Chondrocyte (in vitro differentiated cells): Measurements from ENCODE around the gene SLC29A3. TPM values are rescaled to one million over a fixed set of nuclear protein-coding genes. Genes with fewer than 3 reads are reported as not detected.

Experiments used
- DNase-seq: peaks from one replicate; pipeline ENCODE4 v3.0.0; 2021; ENCODE audit warnings: mixed read lengths, low spot score
- H3K27ac Mint-ChIP-seq: one replicate; pipeline ENCODE4 v1.8.0; 2021; ENCODE audit warnings: mild to moderate bottlenecking, moderate library complexity, mixed read lengths; ENCODE audit not compliant: unreplicated experiment
- H3K27me3 Mint-ChIP-seq: 2 replicates; pipeline ENCODE4 v1.8.0; 2021; ENCODE audit warnings: low read depth, mixed read lengths
- H3K36me3 Mint-ChIP-seq: 2 replicates; pipeline ENCODE4 v1.8.0; 2021; ENCODE audit warnings: low read depth, mixed read lengths
- H3K4me1 Mint-ChIP-seq: 2 replicates; pipeline ENCODE4 v1.8.0; 2021; ENCODE audit warnings: low read depth, mild to moderate bottlenecking, mixed read lengths
- H3K4me3 Mint-ChIP-seq: one replicate; pipeline ENCODE4 v1.8.0; 2021; ENCODE audit warnings: mild to moderate bottlenecking, moderate library complexity, mixed read lengths; ENCODE audit not compliant: unreplicated experiment
- H3K9me3 Mint-ChIP-seq: 2 replicates; pipeline ENCODE4 v1.8.0; 2021; ENCODE audit warnings: low read depth, mixed read lengths
- total RNA-seq: library from RNA; stranded (reverse); gene quantifications from 3 replicates; pipeline ENCODE4 v1.2.1, GENCODE V29; 2021
- TF ChIP-seq, protein P1 (sequence below): fragments of 200-600 bp; sonication (generic); IDR thresholded peaks from 2 replicates; pipeline ENCODE4 v1.5.0; 2021; ENCODE audit warnings: antibody characterized with exemption, mild to moderate bottlenecking, moderate library complexity

The SLC29A3 gene
- total RNA-seq, 1 donor from 2014 or later = 3.8 TPM

DNA sequence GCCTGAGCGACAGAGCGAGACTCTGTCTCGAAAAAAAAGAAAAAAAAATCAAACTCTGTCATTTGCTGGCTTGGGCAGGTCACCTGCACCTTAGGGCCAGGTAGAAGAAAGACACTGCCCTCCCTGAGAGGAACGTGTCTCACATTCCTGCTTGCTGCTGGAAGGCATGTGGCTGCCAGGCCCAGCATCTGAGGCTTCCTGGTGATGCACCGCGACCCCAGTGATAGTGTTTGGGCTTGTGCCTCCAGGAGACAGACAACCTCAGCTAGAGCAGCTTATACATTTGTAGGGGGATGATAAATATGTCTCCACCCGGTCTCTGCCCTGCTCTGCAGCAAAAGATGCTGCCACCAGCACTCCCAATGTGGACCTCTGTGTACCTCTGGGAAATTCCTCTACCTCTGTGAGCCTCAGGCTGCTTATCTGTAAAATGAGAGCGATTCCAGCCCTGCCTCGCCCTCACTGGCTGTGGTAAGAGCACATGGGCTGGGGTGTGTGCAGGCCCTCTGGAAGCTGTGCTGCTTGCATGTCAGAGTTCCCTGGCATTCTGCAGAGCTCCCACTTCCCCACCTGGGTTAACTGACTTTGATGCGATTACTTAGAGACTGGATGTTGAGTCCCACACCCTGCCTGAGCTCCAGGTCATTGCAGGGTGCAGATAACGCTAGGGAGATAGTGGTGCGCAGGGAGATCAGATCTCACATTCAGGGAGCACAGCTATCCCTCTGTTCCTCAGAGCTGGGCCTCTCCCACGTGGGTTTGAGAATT, 19.9 kb downstream of the SLC29A3 start:
- TF ChIP-seq, protein P1, sequence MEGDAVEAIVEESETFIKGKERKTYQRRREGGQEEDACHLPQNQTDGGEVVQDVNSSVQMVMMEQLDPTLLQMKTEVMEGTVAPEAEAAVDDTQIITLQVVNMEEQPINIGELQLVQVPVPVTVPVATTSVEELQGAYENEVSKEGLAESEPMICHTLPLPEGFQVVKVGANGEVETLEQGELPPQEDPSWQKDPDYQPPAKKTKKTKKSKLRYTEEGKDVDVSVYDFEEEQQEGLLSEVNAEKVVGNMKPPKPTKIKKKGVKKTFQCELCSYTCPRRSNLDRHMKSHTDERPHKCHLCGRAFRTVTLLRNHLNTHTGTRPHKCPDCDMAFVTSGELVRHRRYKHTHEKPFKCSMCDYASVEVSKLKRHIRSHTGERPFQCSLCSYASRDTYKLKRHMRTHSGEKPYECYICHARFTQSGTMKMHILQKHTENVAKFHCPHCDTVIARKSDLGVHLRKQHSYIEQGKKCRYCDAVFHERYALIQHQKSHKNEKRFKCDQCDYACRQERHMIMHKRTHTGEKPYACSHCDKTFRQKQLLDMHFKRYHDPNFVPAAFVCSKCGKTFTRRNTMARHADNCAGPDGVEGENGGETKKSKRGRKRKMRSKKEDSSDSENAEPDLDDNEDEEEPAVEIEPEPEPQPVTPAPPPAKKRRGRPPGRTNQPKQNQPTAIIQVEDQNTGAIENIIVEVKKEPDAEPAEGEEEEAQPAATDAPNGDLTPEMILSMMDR = no peak
- peaks cover 3% of the 10 kb centered on the region for H3K36me3 Mint-ChIP-seq
- peaks cover 4% of the 10 kb centered on the region for H3K27me3 Mint-ChIP-seq
- no peaks in the 10 kb centered on the region for H3K4me1 Mint-ChIP-seq
- DNase-seq = no peak
- H3K9me3 Mint-ChIP-seq = no peaks in the 10 kb centered on the region
- no peak overlapping the region for H3K27ac Mint-ChIP-seq
- no peak overlapping the region for H3K4me3 Mint-ChIP-seq

DNA sequence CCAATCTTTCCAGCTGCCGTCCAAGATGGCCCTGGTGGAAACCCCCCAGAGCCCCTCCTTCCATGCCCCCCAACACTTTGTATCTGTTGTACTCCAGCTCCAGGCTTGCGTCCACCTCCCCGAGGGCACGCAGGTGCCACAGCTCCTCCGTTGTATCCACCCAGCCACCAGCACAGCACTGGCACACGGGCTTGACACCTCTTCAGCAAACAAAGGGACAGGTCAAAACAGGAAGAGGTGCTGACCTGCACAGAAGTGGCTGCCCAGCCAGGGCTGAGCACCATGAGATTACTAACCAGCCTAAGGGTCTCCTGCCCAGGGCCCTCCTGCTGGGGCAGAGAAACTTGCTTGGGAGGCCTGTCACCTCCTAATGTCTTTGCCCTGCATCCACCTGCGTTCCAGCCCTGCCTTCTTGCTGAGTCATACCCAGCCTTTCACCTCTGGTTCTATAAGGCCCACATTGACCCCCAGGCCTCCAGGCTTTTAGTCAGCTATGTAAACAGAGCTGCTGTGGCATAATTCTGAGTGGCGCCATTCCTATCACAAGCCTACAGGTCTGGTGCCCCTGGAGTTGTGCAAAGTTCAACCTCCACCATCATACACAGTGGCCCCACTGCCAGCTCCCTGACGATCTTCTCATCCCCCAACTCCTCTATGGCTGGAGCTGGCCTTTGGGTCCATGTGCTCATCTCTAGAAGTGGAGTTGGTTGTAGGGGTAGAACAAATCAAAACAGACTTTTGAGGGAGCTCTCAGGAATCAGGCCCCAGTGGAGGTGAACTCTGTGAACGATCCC, 20.9 kb downstream of the SLC29A3 start:
- H3K27ac Mint-ChIP-seq = no peak overlapping the region
- no peak overlapping the region for H3K4me3 Mint-ChIP-seq
- peaks cover 4% of the 10 kb centered on the region for H3K27me3 Mint-ChIP-seq
- H3K36me3 Mint-ChIP-seq = peaks cover 3% of the 10 kb centered on the region
- no peaks in the 10 kb centered on the region for H3K4me1 Mint-ChIP-seq
- TF ChIP-seq, protein P1 = no peak
- H3K9me3 Mint-ChIP-seq = no peaks in the 10 kb centered on the region
- DNase-seq = no peak

DNA sequence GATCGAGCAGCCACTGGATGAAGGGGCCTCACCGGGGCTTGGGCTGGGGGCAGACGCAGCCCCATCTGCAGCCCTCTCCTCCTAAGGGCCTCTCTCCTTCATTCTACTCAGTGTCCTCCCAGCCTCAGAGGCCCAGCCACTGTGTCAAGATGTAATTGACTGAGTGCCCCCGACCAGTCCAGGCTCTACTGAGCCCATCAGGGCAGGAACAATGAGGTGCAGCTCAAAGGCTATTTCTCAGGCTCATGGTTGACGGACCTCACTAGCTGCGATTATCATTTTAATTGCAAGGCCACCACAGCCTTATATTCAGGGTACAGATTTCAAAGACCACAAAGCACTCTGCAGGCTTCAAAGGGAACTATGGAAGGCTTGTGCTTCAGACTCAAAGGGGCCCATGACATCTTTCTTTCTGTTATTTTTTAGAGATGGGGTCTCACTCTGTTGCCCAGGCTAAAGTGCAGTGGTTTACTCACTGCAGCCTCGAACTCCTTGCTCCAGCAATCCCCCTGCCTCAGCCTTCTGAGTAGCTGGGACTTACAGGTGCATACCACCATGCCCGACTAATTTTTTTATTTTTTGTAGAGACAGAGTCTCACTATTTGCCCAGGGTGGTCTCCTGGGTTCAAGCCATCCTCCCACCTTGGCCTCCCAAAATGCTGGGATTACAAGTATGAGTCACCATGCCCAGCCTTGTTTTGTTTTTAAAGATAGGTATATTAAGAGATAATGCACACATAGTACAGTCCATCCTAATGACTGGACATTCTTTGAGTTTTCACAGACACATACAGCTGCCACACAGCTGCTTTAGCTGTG, 23.7 kb downstream of the SLC29A3 start:
- TF ChIP-seq, protein P1 = no peak
- Mint-ChIP-seq H3K4me1 (no peaks in the 10 kb centered on the region), H3K27me3 (peaks cover 7% of the 10 kb centered on the region), H3K4me3 (no peak overlapping the region), H3K9me3 (no peaks in the 10 kb centered on the region), H3K27ac (no peak overlapping the region), H3K36me3 (peaks cover 2% of the 10 kb centered on the region)
- DNase-seq = no peak

DNA sequence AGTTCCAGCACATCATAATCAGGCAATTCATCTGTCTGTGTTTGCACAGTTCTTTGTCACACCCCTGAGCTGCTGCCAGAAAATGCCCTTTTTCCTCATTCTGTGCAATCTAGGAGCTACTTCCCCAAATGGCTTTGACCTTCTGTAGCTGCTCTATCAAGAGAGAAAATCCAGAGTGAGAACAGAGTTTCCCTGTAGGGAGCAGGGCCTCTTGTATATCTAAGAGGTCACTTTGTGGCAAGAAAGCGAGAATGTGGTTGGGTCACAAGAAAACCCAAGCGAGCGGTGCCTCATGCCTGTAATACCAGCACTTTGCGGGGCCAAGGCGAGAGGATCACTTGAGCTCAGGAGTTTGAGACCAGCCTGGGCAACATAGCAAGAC, 24.3 kb downstream of the SLC29A3 start:
- H3K27ac Mint-ChIP-seq = no peak overlapping the region

More for the DNA sequence above, 24.3 kb downstream of the SLC29A3 start:
- peaks cover 7% of the 10 kb centered on the region for H3K27me3 Mint-ChIP-seq
- no peak overlapping the region for H3K4me3 Mint-ChIP-seq
- no peak for DNase-seq
- H3K9me3 Mint-ChIP-seq = no peaks in the 10 kb centered on the region
- peaks cover 2% of the 10 kb centered on the region for H3K36me3 Mint-ChIP-seq
- no peaks in the 10 kb centered on the region for H3K4me1 Mint-ChIP-seq
- TF ChIP-seq, protein P1 = no peak
